AG08395 (cell line): Measurements from ENCODE around the gene TMEM127.
"Not testable (repeated sequence)": the region's sequence is repeated elsewhere in the genome, so short reads cannot be mapped to it uniquely, and the experiment has no call there.

ENCODE experiments used
- DNase-seq: peaks from one replicate; pipeline ENCODE4 v3.0.0; 2012; ENCODE audit warnings: mixed read lengths, low spot score

Gene TMEM127

DNA sequence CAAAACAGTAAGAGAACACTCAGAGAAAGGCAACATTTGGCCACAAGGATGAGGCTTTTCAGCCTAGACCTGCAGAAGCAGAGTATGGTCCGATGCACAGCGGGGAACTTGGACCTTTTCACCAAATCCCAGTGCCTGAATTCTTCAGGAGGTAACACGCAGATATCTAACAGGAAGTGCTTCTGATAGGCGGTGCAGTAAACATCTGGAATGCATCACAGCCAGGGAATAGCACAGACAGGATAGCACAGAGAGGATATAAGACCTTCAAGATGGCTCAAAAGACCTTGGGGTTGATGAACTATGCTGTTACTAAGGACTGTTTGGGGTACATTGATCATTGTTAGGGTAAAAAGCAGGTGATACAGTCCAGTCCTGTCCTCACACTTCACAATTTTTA lies 1.7 kb downstream of the TMEM127 start:
- peak; percentile 24 for DNase-seq

DNA sequence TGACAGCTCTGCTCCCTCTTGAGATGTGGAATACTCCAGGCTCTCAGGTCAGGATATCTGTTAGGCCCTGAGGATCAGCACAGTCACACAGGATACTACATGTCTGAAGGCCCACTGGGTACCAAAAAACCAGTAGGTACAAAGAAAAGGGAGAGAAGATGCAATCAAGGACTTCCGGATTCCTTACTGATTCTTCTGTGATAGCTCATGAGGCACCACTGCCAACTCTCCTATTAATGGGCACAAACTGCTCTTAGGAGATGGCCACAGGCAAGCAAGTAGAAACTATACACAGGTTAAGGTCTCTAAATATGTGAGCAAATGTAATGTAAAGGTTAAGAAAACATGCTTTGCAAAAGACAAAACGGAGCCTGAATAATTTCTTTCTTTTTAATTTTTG lies 3.5 kb downstream of the TMEM127 start:
- DNase-seq, result peak; percentile 23

DNA sequence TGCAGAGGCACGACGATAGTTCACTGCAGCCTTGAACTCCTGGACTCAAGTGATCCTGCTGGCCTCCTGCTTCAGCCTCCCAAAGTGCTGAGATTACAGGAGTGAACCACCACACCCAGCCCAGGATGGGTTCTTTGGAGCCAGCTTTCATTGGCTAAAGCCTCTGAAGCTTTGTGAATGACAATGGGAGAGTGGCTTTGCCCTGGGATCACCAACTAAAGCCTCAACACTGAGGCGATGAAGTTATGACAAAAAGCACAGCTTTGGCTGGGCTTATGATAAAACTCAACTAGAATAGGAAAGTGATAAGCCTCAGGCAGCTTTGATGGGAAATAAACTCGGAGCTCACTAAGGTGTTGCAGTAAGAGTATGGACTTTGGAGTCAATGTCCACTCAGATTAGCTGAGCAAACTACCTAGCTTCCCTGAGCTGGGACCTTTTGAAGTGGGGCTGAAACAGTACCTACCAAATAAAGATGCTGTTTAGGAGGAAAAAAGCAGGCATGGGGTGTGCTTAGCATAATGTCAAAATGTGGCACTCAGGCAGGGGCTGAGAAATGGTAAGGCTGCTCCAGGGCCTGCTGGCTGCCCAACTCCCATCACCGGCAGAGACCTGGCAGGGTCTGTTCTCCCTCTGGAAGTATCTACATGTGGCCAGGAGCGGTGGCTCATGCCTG lies 4.3 kb downstream of the TMEM127 start:
- DNase-seq, result no peak

DNA sequence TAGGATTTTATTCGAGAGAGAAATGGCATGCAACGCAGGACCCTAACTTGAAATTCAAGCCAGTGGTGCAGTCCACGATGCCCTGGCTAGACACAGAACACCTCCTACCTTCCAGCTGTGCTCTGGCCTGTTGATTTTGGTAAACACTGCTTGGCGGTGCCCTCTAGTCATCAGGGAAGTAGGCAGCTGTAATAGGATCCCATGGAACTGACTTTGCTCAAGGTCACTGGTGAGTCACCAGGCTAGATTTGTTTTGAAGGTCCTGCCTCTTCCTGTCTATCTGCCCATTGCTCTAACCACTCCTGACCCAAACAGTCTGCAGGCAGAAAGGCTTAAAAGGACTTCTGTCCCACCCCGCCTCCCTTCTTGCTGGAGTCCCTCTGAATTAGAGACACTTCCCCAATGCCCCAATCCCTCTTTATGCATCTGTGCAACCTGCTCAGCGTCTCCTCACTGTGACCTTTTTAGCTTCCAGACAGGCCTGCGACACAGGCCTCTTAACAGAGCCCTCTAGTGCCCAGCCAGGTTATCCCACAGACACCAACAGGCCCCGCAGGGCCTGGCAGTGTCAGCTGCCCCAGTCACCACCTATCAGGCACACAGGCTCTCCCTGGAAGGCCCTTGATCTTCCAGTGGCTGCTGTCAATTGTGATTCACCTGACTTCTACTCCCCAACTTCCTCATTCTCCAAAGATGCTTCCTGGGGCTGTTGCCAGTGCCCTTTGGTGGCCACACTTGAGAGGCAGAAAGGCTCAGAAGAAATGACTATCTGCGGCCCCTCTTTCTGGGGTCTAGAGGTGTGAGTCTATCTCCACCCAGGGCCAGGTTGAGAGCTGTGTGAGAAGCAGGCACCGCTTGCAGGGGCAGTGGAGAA lies 5.2 kb downstream of the TMEM127 start:
- peak; percentile 93 for DNase-seq

DNA sequence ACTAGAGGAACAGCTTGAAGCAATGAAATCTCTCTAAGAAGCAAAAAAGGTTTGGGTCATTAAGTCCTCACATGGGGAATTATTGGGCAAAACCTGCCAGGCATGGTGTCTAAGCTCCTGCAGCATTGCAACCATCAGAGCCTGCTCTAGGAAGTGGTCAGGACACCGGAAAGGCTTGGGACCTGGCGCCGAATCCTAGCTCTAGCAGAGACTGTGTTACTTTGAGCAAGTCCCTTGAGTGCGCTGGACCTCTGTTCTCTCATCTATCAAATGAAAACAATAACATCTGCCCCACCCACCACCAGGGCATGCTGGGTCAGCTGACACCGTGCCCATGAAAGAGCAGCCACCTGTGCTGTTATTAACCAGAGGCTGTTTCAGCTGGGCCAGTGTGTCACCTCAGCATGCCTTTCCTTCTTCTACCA lies 6.3 kb downstream of the TMEM127 start:
- DNase-seq, result no peak

DNA sequence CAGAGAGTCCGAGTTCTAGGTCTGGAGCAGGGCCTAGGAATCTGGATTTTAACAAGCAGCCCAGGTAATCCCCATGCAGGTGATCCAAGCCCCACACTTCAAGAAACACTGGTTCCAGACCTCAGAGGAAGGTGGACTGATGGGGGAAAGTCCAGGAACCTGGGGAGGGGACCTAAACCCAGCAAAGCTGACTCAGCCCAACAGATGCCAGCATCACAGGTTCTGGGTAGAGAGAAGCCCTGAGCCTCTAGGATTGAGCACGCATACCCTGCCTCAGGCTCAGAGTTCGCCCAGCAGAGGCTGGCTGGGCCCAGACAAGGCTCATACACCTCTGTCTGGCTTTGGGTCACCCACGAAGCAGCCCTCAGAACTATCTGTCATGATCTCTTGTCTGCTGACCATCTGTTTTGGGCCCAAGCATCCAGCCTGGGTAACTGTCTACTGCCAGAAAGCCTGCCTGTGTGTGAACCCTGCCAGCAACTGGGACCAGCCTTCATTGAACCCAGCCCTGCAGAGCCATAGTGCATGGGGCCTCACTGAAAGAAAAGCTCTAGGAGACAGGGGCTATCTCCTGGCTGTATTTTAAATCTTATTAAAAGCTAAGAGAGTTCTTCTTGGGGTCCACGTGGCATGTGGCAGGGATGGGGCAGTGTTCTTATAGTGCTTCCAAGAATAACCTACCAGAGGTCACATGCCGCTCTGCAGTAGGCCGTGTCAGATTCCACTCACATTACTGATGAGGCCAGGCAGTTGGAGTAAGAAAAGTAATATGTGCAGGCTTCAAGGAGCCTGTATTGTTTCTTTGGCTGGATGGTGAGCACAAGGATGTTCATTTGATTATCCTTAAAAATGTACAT lies 7.4 kb downstream of the TMEM127 start:
- no peak for DNase-seq

DNA sequence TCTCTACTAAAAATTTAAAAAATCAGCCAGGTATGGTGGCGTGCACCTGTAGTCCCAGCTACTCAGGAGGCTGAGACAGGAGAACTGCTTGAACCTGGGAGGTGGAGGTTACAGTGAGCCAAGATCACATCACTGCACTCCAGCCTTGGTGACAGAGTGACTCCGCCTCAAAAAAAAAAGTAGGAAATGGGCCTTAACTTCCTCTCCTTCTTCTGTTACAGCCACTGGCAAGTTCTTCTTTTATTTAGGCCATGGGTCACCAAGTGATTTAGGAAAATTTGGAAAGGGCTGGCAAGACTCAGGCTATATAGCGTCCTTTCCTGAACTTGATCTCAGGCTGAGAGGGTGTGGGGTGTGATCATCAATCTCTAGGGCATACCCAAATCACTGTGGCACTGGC lies 8.1 kb downstream of the TMEM127 start:
- not testable (repeated sequence) for DNase-seq

DNA sequence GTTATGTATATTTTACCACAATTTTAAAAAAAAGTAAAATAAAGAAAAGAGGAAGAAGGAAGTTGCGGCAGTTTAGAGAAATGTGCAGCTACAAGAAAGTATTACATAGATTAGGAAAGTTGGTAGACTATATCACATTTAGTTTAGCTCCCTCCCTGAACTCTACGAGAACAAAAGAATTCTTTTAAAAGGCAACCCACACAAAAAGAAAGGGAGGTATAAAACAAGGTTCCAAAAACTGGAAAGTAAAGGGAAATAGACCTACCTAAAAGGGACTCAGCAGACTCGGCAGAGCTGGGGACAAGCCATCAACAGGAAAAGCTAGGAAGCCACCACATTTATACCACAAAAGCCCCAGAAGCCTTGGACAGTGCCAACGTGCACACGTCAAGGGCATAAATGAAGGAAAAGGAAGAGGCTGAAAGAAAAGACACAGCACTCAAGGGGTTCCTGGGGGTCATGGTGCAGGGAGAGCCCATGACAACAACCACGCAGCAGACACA lies 9.1 kb downstream of the TMEM127 start:
- DNase-seq, result no peak

DNA sequence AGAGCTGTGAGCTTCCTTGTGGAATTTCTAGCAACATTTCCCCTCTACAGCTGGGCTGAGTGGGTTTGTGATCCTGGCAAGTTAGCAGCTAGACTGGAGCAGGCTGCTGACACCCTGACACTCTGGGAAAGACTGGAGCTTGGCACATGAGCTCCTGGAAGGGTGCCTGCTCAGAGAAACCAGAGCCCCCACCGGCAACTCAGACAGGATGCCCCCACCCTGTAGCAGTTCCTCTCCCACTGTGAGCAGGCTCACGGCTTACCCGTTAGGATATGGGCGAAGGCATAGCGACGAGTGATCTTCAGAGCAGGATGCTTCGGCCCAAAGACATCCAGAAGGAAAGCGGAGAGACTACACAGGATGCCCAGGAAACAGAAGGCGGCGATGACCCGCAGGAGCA lies 11.2 kb downstream of the TMEM127 start:
- DNase-seq, result no peak

DNA sequence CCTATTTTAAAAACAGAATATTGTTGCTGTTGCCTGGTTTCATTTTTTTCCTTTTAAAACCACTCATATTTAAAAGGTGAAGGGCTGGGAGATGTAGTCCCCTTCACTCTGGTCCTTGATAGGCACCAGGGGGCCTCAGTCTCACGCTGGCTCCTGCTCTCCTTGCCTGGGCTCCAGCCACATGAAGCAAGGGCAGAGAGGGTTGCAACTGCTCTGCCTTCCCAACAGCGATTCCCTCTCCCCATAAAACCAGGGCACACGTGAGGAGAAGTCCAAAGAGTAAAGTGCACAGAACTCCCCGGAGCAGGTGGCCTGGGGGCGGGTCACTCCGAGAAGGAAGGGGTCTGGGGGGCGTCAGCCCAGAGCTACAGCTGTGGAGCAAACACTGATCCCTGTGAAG lies 12.8 kb downstream of the TMEM127 start:
- no peak for DNase-seq

DNA sequence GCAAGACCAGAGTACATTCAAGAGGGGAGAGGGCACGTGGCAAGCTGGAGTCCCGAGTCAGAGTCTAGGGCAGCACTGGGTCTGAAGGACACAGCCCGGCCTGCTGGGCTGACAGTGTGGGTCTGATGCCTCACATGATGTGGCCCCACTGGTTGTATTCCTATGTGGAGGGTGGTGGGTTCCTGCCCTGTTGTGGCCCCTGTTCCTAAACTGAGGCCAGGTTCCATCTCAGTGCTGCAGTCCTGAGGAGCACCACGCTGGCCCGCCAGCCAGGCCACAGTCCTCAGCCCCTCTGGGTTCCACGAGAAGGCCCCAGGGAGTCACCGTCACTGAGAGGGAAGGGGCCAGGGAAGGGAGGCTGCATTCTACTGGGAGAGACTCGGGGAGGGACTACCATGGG lies 13.3 kb downstream of the TMEM127 start:
- no peak for DNase-seq

DNA sequence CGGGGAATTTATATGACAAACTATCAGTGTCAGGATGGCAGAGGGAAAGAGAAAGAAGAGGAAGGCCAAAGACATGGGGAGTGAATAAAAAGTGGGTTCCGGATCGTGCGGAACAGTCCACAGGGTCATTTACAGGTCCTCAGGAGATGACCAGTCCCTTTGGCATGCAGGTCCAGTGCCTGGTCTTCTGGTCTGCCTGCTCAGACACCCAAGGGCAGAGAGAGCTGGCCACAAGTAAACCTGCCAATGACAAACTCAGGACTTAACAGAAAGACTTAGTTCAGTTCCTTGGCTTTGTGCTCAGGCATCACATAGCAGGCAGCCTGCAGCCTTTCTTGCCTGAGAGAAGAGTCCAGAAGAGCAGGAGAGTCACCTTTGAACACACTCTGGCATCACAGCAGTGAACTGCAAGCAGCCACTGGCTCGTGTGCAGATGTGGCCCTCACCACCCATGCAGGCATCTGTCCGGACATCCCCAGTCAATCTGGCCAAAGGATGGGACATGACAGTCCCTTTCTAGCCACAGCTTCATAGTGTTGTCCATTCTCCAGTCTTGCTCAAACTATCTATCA lies 14.0 kb downstream of the TMEM127 start:
- peak; percentile 96 for DNase-seq

DNA sequence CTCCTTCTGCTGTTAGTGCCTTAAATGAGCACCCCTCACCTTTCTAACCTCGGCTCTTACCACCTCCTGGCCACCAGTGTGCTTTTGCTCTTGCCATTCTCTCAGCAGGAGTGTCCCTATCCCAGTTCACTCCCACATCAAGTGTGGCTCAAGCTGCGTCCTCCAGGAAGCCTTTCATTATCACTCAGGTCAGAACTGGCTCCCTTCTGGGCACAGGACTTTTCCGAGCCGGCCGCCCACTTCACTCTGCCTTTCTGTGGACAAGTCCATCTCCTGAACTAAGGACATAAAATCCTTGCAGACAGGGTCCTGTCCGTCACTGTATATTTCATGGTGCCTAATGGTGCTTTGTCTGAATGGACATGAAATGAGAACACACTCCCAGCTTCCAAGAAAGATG lies 15.6 kb downstream of the TMEM127 start:
- DNase-seq, result no peak

DNA sequence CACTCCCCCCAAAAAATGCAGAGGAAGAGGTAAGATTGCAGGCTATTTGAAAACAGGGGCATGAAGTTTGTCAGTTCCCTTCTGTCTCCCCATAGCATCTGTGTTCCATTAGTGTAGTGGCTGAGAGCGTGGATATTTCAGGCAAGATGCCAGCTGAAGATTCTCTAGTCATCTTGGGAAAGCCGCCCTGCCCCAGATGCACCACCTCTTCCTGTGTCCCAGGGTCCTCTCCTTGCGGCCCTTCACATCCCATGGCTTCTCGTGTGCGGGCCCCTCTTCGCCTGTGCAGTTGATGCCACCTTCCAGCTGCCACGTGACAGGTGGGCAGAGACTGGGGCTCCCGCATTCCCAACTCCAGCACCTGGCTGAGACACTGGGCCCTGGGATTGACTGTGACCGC lies 16.1 kb downstream of the TMEM127 start:
- DNase-seq, result peak; percentile 90

DNA sequence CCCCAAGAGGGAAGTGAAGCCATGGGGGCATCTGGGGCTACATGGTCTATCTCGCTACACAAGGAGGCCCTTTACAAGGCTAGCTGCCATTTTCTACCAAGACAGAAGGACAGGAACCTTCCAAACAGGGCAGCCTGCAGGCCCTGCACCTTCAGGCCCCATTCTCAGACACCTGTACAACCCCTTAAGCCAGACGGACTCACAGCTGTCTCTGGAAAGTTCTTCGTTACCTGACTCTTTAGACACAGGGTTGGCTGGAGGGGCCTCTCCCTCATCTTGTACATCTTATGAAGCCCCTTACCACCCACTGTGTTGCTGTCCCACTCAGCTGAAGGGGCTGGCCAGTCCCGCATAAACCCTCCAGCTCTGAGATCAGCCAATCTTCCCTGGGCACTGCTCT lies 17.2 kb downstream of the TMEM127 start:
- DNase-seq, result no peak

DNA sequence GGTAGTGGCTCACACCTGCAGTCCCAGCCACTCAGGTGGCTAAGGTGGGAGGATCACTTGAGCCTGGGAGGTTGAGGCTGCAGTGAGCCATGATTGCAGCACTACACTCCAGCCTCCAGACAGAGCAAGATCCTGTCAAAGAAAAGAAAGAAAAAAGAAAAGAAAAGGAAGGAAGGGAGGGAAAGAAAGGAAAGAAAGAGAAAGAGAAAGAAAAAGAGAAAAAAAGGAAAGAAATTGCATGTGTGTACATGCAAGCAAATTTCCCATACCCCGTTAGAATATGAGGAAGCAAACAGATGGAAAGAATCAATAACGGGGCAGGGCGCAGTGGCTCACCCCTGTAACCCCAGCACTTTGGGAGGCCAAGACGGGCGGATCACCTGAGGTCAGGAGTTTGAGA lies 17.9 kb downstream of the TMEM127 start:
- no peak for DNase-seq

DNA sequence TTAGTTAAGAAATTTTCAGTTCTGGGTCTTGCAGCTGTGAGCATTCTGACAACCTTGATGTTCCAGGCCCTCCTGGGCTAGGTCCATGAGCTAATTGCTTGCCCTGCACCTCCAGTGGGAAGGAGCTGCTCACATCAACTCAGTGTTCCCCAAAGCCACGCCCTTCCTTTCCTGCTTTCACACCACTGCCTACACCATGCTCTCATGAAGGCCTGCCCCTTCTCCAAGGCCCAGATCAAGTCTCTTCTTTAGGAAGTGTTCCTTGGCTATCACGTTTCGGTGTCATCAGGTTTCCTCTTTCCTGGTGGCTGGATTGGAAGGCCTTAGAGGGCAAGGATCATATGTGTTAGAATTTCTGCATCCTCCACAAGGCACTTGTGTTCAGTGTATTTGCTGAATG lies 18.8 kb downstream of the TMEM127 start:
- DNase-seq, result no peak

DNA sequence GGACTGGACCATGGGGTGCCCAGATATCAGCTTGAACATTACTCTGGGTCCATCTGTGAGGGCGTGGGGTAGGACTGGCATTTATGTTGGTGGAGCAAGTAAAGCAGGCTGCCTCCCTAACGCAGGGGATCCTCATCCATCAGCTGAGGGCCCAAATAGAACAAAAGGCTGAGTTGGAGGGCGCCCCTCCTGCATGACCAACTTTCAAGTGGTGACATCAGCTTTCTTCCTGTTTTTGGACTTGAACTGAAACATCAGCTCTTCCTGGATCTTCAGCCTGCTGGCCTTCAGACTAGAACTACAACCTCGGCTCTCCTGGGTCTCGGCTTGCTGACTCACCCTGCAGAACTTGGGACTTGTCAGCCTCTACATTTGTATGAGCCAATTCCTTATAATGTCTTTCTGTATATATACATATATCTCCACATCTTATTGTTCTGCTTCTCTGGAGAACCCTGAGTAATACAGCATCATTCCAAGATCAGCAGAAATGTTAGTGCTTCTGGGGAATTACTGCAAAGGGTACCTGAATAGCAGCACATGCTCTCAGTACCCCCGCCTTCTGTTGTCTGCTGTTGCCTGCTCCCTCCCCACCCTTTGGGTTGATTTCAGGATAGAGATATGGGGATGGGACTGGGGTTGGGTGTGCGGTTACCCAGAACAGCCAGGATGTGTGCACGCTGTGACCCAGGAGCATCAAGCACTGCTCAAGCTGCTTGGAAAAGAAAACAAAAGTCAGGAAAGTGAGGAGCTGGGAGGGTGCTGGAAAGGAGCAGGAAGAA lies 20.0 kb downstream of the TMEM127 start:
- no peak for DNase-seq

DNA sequence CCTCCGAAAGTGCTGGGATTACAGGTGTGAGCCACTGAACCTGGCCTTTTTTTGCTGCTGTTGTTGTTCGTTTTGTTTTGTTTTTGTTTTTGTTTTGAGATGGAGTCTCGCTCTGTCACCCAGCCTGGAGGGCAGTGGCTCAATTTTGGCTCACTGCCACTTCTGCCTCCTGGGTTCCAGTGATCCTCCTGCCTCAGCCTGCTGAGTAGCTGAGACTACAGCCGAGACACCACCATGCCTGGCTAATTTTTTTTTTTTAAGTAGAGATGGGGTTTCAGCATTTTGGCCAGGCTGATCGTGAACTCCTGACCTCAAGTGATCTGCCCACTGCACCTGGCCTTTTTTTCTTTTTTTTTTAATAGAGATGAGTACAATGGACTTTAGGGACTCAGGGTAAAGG lies 22.0 kb downstream of the TMEM127 start:
- no peak for DNase-seq

DNA sequence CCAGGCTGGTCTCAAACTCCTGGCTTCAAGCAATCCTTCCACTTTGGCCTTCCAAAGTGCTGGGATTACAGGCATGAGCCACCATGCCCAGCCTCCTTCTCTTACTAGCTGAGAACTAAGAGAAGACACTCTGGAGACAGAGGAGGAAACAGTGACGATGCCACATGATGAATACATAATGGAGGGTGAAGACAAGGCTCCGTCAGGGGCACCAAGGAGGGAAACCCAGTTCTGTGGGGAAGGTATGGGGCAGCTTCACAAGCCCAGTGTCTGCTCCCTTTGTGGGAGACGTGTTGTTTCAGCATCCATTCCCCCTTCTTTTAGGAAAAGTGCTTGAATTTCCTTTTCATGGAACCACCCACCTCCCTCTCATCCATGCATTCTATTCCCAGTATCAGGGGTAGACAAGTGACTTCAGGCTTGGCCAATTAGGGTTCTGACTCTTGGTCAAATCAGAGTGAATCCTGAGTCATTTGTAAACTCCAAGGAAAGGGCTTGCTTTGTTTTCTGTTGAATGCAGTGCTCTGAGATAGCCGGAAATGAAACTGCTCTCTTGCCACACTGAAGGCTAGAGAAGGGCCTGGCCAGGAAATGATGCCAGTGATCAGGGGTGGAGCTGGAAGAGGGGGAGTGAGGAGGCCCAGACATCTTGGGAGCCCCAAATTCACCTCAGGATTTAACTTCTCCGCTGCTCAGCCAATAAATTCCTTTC lies 23.7 kb downstream of the TMEM127 start:
- peak; percentile 63 for DNase-seq

DNA sequence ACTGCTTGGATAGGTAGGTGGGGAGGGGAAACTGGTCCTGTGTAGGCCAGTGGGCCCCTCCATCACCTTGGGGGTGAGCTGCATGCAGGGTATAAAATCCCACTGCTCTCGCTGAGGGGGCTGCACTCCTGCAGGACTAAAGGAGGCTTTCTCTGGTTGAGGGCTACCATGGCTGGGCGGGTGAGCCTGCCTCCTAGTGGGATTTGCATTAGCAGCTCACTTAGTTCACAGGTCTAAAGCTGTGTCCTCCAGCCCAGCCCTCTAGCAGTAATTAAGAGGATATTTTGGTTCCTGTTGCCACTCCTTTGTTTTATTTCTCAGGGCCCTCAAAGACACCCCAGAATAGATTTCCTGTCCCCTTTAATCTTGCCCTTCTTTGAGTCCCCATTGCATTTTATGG lies 24.6 kb downstream of the TMEM127 start:
- no peak for DNase-seq
